ENCODE data around the gene LUC7L2.

DNA sequence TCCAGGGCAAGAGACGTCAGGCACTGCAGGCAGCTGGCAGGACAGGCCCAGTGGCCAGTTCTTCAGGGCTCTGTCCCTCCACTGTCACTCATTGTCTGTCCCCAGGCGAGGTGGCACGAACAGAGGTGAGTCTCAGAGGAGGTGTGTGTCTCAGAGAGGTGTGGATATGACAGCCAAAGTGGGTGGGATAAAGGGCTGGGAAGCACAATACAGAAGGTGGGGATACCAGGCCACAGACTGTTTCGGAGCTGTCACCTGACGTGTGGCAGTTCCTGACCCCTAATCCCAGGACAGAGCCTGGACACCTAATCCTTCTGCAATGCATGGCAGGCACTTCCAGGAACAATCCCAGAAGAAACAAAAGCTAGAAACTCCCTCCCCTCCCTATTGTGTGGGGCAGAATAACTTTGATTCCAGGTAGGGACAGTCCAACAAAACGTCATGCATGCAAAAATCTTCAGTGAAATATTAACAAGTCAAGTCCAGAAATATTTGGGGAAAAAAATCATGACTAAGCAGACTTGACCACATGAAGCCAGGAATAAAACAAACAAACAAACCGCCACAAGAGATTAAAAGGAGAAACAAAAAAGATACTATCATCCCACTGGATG lies 112.2 kb downstream of the LUC7L2 start:
- TF ChIP-seq CTCF (IDR thresholded peaks at IDR 0.05) (no peak), EZH2 (IDR thresholded peaks at IDR 0.05; ENCODE audit: borderline replicate concordance, insufficient read depth, low read depth, low read length, poor library complexity, severe bottlenecking) (no peak)

All from B cell (primary cell).